ENCODE results near the gene PCBP3. TPM values are rescaled to one million over a fixed set of nuclear protein-coding genes. Genes with fewer than 3 reads are reported as not detected.

The PCBP3 gene
- total RNA-seq, 2 experiments from 2014 or later, result 0.66 to 1.3 TPM

DNA sequence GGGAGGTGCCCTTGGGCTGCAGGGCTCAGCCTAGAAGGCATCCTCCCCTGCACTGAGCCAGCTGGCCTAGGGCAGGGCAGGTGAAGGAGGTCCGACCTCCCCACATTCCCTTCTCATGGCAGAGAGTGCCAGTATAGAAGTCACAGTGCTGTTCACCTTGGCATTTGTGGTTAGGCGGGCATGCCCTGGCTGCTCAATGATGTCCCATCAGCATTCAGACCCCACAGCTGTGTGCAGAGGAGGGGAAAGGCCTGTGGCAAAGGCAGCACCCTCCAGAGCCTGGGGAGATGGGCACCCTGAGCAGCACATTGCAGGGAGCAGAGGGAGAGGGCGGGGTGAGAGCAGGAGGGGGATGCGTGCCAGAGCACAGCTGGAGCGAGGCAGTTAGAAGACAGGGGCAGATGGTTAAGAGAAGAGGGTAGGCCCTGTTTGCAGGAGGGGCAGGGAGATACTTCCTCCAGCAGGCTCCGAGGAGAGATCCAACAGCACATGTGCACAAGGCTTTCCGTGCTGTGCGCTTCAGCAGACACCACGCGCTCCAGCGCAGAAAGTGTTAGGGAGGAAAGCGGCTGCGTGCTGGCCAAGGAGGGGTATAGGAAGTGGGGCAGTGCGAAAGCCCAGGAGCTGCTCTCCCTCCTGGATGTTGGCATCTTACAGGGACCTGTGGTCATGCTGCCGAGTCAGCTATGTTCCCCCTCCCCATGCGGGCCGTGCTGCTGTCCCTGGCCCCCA, 294.4 kb downstream of the PCBP3 start:
- H3K36me3 Mint-ChIP-seq, result no peaks in the 10 kb centered on the region
- H3K27ac Mint-ChIP-seq, result no peak overlapping the region
- no peaks in the 10 kb centered on the region for H3K27me3 Mint-ChIP-seq
- no peaks in the 10 kb centered on the region for H3K4me1 Mint-ChIP-seq
- no peak for DNase-seq
- H3K4me3 Mint-ChIP-seq, result no peak overlapping the region
- peaks cover 2% of the 10 kb centered on the region for H3K9me3 Mint-ChIP-seq

- no peak for DNase-seq
- Mint-ChIP-seq H3K4me1 (no peaks in the 10 kb centered on the region), H3K27ac (no peak overlapping the region), H3K9me3 (peaks cover 2% of the 10 kb centered on the region), H3K36me3 (no peaks in the 10 kb centered on the region), H3K27me3 (no peaks in the 10 kb centered on the region), H3K4me3 (no peak overlapping the region)
Observed at GRCh38 chr21:45938453-45938755, 294.9 kb downstream of the PCBP3 start.

GRCh38 chr21:45938811-45939520, 295.4 kb downstream of the PCBP3 start:
- Mint-ChIP-seq H3K4me3 (no peak overlapping the region), H3K27ac (no peak overlapping the region), H3K9me3 (peaks cover 2% of the 10 kb centered on the region), H3K36me3 (no peaks in the 10 kb centered on the region), H3K4me1 (no peaks in the 10 kb centered on the region), H3K27me3 (no peaks in the 10 kb centered on the region)
- DNase-seq, result no peak

DNA sequence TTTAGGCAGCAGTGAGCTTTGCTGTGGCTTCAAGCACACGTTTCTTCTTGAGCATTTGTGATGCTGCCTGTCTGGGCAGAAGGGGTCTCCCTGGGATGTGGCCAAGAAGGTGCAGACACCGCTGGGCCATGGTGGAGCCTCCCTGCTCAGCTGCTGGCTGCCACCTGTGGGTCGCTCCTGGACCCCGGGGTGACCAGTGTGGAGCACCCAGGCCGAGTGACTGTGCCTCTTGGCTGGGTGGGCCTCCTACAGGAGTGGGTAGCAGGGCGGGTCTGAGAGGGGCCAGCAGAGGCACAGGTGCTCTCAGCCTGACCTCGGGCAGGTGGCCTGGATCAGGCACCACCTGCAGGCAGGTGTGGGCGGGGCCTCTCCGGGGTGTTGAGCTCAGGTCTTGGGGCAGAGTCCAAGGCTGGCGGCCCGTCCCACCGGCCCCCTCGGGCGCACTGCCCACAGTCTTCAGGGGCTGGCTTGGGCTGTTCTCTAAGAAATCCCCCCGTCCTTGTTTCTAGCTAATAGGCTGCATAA, 296.1 kb downstream of the PCBP3 start:
- Mint-ChIP-seq H3K4me1 (no peaks in the 10 kb centered on the region), H3K27me3 (no peaks in the 10 kb centered on the region), H3K4me3 (no peak overlapping the region), H3K27ac (no peak overlapping the region), H3K9me3 (peaks cover 2% of the 10 kb centered on the region), H3K36me3 (no peaks in the 10 kb centered on the region)
- no peak for DNase-seq

- Mint-ChIP-seq H3K4me3 (no peak overlapping the region), H3K4me1 (no peaks in the 10 kb centered on the region), H3K9me3 (peaks cover 2% of the 10 kb centered on the region), H3K36me3 (no peaks in the 10 kb centered on the region), H3K27ac (no peak overlapping the region), H3K27me3 (no peaks in the 10 kb centered on the region)
- DNase-seq, result no peak
Observed at GRCh38 chr21:45940091-45940490, 296.6 kb downstream of the PCBP3 start.

- Mint-ChIP-seq H3K9me3 (peaks cover under 1% of the 10 kb centered on the region), H3K27ac (no peak overlapping the region), H3K4me3 (no peak overlapping the region), H3K4me1 (no peaks in the 10 kb centered on the region), H3K27me3 (no peaks in the 10 kb centered on the region), H3K36me3 (no peaks in the 10 kb centered on the region)
- no peak for DNase-seq
Observed at GRCh38 chr21:45940621-45941337, 297.3 kb downstream of the PCBP3 start.

GRCh38 chr21:45941338-45941710, 297.8 kb downstream of the PCBP3 start:
- H3K4me1 Mint-ChIP-seq, result no peaks in the 10 kb centered on the region
- H3K27ac Mint-ChIP-seq, result no peak overlapping the region
- no peaks in the 10 kb centered on the region for H3K9me3 Mint-ChIP-seq
- no peaks in the 10 kb centered on the region for H3K27me3 Mint-ChIP-seq
- no peak overlapping the region for H3K4me3 Mint-ChIP-seq
- no peaks in the 10 kb centered on the region for H3K36me3 Mint-ChIP-seq
- DNase-seq, result no peak

DNA sequence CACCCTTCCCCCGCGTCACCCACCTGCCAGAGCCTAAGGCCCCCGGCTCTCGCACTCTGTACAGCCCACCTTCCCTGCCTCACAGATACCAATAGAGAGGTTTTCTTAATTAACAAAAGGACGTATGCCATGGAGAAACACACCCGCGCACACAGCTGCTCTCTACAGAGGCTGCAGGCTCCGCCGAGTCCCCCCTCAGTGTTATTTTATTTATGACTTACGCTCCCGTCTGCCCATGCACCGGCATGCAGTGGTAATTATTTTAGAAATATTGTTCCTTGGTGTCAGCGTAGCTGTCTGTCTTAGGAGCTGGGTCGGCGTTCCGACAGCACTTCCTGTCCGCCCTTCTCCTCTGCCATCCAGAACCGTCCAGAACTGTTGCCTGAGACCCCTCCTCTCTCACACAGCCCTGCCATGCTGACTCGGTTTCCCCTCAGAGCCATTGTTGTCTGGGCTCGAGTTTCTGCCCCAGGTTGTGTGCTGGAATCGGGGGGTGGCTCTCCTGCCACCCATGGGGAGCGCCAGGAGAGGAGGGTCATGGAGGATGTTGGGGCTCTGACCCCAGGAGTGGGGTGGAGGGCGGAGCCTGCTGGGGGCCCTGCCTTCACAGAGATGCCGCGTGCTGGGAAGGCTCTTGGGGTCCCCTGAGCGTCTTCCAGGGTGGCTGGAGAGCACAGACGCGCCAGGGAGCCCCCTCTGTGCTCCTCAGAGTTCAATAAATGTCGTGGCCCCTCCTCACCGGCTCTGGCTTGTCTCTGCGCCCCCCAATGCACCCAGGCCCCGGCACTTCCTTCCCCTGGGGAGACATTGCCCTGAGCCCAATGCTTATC, 298.4 kb downstream of the PCBP3 start:
- Mint-ChIP-seq H3K9me3 (no peaks in the 10 kb centered on the region), H3K27ac (no peak overlapping the region), H3K4me3 (no peak overlapping the region), H3K27me3 (no peaks in the 10 kb centered on the region), H3K4me1 (no peaks in the 10 kb centered on the region), H3K36me3 (no peaks in the 10 kb centered on the region)
- DNase-seq, result no peak

DNA sequence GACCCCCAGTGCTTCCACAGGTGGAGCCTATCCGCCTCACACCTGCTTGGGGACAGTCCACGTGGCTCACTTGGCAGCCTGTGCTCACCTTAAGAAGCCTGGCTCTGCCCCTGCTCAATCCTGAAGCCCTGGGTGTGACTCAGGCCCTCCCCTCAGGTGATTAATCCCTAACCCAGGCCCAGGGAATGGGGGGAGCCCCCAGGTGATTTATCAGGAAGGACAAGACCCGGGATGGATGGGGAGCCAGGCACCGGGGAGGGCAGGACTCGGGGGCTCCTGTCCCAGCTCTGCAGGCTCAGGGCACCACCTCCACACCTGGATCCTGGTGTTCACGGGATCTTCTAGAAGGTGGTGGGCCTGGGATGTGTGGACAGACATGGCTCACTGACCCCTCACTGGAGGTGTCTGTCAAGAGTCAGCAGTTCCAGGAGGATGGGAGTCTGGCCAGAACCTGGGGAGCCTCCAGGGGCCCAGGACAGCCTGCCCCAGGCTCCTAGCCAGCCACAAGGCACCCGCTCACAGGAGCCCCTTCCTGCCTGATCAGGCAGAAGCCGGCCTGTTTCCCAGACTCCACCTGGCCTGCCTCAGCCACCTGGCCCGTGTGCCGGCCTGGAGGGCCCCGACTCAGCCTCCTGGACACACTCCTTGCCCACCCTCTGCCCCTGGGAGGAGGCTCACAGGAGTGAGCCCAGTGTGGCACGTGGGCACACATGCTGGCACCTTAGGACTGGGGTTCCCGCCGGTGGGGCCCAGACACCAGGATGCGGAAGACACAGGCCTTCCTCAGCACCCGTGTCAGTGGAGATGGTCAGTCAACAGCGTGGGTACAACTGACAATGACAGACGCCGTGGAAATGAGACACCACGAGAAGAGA, 299.5 kb downstream of the PCBP3 start:
- H3K4me3 Mint-ChIP-seq, result no peak overlapping the region
- H3K27me3 Mint-ChIP-seq, result no peaks in the 10 kb centered on the region
- DNase-seq, result no peak
- H3K9me3 Mint-ChIP-seq, result no peaks in the 10 kb centered on the region
- no peaks in the 10 kb centered on the region for H3K4me1 Mint-ChIP-seq
- no peak overlapping the region for H3K27ac Mint-ChIP-seq
- H3K36me3 Mint-ChIP-seq, result no peaks in the 10 kb centered on the region

DNA sequence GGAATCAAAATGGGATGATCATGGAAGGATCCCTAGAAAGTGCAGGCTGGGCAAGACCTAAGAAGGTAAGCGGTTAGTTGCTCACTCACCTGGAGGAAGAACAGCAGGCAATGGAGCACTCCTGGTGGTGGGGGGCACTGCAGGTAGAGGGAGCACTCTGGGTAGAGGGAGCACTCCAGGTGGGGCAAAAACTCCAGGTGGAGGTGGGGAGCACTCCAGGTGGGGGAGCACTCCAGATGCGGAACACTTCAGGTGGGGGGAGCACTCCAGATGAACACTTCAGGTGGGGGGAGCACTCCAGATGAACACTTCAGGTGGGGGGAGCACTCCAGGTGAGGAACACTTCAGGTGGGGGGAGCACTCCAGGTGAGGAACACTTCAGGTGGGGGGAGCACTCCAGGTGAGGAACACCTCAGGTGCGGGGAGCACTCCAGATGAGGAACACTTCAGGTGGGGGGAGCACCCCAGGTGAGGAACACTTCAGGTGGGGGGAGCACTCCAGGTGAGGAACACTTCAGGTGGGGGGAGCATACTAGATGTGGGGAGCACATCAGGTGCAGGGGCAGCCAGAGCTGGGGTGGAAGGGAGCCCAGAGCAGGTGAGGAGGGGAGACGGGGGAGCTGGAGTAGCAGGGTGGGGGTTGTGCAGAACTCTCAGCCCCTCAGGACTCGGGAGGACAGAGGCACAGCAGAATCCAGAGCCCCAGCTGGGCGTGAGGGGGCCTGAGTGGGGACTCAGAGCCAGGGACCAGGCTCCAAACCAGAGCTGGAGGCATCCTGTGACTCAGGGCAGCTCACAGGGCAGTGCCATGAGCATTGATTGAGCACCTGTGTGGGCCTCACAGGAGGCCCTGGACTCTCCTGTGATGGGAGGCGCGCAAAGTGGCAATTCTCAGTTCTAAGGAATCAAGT, 300.4 kb downstream of the PCBP3 start:
- Mint-ChIP-seq H3K4me1 (no peaks in the 10 kb centered on the region), H3K4me3 (no peak overlapping the region), H3K27ac (no peak overlapping the region), H3K9me3 (no peaks in the 10 kb centered on the region), H3K36me3 (no peaks in the 10 kb centered on the region), H3K27me3 (peaks cover 5% of the 10 kb centered on the region)
- DNase-seq, result no peak

DNA sequence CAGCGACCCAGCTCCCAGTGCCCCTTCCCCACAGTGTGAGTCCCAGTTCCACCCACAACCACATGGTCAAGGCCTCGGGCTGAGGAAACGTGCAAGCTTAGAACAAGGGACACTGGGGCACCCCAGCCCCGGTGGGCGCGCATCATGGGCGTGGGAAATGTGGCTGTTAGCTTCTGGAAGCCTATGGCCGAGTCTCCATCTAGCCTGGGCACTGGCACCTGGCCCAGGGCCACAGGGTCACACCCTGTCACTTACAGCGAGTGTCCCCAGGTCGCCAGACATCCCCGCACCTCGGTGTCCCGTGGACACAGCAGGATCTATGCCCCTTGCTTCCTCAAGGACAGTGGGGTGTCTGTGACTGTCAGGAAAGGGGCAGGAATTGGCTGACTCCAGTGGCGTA, 301.1 kb downstream of the PCBP3 start:
- Mint-ChIP-seq H3K27ac (no peak overlapping the region), H3K9me3 (no peaks in the 10 kb centered on the region), H3K27me3 (peaks cover 5% of the 10 kb centered on the region), H3K36me3 (no peaks in the 10 kb centered on the region), H3K4me3 (no peak overlapping the region), H3K4me1 (no peaks in the 10 kb centered on the region)
- DNase-seq, result no peak

DNA sequence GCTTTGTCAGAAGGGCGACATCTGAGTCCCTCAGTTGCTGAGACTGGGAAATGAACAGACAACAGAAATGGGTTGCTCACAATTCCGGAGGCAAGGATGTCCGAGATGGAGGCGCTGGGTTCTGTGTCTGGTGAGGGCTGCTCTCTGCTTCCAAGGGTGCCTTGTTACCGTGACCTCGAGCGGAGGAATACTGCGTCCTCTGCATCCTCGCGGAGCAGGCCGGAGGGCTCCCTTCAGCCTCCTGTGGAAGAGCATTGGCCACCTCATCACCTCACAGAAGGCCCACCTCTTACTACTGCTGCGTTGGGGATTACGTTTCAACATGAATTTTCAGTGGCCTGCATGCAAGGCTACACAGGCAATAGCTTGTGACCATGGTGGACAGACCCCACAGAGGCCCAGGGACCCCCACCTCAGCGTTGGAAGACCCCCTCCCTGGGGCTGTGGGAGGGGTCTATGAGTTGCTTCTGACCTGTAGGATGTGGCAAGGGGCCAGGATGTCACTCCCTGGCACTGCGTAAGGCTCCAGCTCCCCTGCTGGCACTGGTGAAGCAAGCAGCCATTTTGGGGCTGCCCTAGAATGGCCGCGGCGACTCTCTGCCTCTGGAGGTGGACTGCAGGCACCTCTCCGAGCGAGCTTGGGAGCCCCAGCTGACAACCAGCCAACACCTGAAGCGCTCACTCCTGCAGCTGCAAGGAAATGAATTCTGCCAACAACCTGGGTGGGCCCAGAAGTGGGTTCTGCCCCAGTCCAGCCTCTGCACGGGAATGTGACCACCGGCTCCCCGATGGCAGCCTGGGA, 301.7 kb downstream of the PCBP3 start:
- Mint-ChIP-seq H3K4me1 (no peaks in the 10 kb centered on the region), H3K4me3 (no peak overlapping the region), H3K27ac (no peak overlapping the region), H3K36me3 (no peaks in the 10 kb centered on the region), H3K9me3 (no peaks in the 10 kb centered on the region), H3K27me3 (peaks cover 5% of the 10 kb centered on the region)
- DNase-seq, result no peak

- Mint-ChIP-seq H3K4me1 (no peaks in the 10 kb centered on the region), H3K9me3 (no peaks in the 10 kb centered on the region), H3K4me3 (no peak overlapping the region), H3K27ac (no peak overlapping the region), H3K27me3 (peaks cover 6% of the 10 kb centered on the region), H3K36me3 (no peaks in the 10 kb centered on the region)
- DNase-seq, result no peak
Observed at GRCh38 chr21:45945868-45946210, 302.3 kb downstream of the PCBP3 start.

Measured in activated naive CD8-positive, alpha-beta T cell treated with anti-CD3 and anti-CD28 coated beads for 36 hours (primary cell).